GM18505 (cell line): ENCODE measurements around the gene TRIM32.
A peak's percentile ranks its signal among the peaks of the same experiment; 100 is the strongest.
"Not testable (repeated sequence)": the region's sequence is repeated elsewhere in the genome, so short reads cannot be mapped to it uniquely, and the experiment has no call there.

Source experiments
- ATAC-seq: cut with Tn5 transposase; IDR thresholded peaks from one replicate; pipeline ENCODE4 v1.9.1; 2021; ENCODE audit not compliant: unreplicated experiment
- POLR2A ChIP-seq: IDR thresholded peaks from 4 replicates; pipeline ENCODE4 v1.6.1; 2011; ENCODE audit warnings: borderline replicate concordance; ENCODE audit not compliant: insufficient read depth, insufficient read length; ENCODE audit errors: extremely low read depth

TRIM32 gene

GRCh38 chr9:116662646-116663310 lies 24.3 kb upstream of the TRIM32 start:
- no peak for TF ChIP-seq POLR2A
- no peak for ATAC-seq

DNA sequence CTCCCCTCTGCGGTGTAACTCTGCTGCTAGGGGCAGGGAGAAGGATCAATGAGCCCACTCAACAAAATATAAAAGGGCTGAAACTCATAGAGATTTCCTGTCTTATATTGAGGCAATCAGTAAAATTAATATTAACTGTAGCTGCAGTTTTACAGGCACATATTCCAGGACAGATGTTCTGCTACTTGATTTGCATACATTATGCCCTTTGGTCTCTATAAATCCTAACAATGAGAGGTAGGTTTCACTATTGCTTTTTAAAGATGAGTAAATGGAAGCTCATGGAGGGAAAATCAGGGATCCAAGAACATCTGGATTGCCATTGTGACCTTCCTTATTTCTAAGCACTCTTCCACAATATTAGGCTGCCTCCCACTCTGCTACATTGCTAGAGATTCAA lies 23.5 kb upstream of the TRIM32 start:
- no peak for TF ChIP-seq POLR2A

GRCh38 chr9:116668970-116669695 lies 18.0 kb upstream of the TRIM32 start:
- no peak for TF ChIP-seq POLR2A

More for the DNA sequence above, 23.5 kb upstream of the TRIM32 start:
- no peak for ATAC-seq

DNA sequence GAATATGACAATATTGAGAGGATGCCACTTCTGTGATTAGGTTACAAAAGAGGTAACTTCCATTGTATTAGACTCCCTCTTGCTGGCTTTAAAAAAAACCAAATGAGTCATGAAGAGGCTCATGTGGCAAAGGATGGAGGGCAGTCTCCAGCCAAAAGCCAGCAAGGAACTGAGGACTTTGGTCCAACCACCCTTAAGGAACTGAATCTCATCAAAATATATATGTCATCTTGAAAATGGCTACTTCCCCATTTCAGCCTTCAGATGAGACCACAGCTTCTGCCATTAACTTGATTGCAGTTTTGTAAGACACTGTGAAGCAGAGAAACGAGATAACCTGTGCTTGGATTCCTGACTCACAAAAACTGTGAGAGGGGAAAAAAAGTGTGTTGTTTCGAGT lies 15.5 kb upstream of the TRIM32 start:
- ATAC-seq = no peak
- TF ChIP-seq POLR2A = no peak

More at GRCh38 chr9:116668970-116669695, 18.0 kb upstream of the TRIM32 start:
- no peak for ATAC-seq

DNA sequence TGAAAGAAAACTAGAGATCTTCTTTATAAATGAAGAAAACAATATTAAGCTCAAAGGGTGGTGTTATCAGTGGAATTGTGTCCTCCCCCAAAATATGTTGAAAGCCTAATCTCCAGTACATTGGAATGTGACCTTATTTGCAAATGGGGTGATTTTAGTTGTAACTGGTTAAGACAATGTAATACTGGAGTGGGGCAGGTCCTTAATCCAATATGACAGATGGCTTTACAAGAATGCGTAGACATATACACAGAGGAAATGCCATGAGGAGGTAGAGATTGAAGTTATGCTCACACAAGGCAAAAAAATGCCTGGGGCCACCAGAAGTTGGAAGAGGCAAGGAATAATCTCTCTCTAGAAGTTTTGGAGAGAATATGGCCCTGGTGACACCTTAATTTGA lies 13.7 kb upstream of the TRIM32 start:
- ATAC-seq = no peak
- no peak for TF ChIP-seq POLR2A

- no peak for ATAC-seq
- no peak for TF ChIP-seq POLR2A
These were observed 12.7 kb upstream of the TRIM32 start for GRCh38 chr9:116674210-116674980.

- no peak for TF ChIP-seq POLR2A
- no peak for ATAC-seq
These were observed 3.6 kb upstream of the TRIM32 start for GRCh38 chr9:116683535-116683934.

- no peak for TF ChIP-seq POLR2A
- no peak for ATAC-seq
These were observed 1.9 kb upstream of the TRIM32 start for GRCh38 chr9:116685166-116685565.

- no peak for TF ChIP-seq POLR2A
- ATAC-seq = no peak
These were observed 970 bp upstream of the TRIM32 start for GRCh38 chr9:116686135-116686534.

DNA sequence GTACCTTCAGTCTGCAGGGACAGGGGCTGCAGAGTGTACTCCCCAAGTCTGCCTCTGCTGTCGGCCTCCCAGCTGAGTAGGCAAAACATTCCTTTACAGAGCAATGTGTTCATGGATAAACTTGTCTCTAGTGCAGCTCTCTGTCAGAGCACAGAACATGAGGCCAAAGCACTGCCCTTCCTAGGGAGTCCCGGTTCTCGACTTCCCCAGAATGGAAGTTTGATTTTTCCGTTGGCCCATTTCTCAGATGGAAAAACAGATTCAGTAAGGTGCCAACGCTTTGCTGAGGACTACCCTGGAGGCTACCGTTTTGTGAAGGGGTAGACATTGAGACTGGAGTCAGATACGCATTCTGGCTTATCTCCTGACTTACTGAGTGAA lies 422 bp upstream of the TRIM32 start:
- no peak for TF ChIP-seq POLR2A
- peak; percentile 38 for ATAC-seq

DNA sequence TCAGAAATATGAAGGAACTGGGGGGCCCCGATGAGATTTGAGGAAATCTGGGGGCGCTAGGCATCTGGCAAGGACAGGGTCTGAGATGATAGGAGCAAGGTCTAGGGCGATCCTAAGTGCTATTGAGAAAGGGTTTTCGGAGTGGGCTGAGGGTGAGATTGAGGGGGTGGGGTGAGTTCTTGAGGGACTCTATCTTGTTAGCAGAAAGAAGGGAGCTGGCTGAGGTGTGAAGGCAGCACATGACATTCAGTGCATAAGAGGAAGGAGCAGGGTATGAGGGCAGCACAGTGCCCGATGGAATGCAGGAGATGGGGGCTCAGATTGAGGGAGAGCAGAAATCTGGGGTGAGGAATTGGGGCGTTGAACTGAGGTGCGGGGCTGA lies 640 bp downstream of the TRIM32 start:
- no peak for ATAC-seq
- no peak for TF ChIP-seq POLR2A

DNA sequence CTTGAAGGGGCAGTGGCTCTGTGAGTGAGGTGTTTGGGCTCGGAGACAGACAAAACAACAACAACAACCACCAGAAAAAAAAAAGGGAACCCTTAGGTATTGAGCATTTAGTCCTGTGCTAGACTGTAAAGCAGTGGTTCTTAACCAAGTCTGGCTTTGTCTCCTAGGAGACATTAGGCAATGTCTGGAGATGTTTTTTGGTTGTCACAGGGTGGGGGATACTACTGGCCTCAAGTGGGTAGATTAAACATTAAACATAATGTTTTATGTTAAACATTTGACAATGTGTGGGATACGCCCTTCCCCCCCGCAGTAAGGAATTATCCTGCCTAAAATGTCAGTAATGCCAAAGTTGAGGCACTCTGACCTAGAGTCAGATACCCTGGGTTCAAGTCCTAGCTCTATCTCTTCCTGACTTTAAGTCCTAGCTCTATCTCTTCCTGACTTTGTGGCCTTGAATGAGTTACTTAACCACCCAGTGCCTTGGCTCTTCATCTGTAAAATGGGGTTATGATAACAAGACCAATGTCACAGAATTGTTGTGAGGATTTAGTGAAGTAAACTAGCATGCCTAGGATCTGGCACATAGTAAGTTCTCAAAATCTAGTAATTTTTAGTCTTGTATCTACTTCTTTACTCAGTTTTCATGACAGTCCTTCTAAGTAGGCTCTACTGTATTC lies 1.8 kb downstream of the TRIM32 start:
- ATAC-seq = no peak

GRCh38 chr9:116689486-116690032 lies 2.5 kb downstream of the TRIM32 start:
- ATAC-seq = no peak
- no peak for TF ChIP-seq POLR2A

More for the DNA sequence above, 1.8 kb downstream of the TRIM32 start:
- no peak for TF ChIP-seq POLR2A

DNA sequence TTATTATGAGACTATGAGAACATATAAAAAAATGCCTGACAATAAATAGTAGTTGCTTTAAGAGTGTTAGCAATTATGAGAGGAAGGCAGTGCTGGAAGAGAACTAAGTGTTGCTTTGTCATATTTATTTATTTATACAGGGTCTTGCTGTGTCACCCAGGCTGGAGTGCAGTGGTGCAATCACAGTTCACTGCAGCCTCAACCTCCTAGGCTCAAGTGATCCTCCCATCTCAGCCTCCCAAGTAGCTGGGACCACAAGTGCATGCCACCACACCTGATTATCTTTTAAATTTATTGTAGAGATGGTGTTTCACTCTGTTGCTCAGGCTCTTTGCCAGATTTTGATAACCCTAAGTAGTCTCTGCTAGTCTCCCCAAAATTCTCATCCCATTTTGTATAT lies 3.7 kb downstream of the TRIM32 start:
- not testable (repeated sequence) for ATAC-seq
